ENCODE measurements around the gene CDC42EP5. TPM values are rescaled to one million over a fixed set of nuclear protein-coding genes. Genes with fewer than 3 reads are reported as not detected.
A peak's percentile ranks its signal among the peaks of the same experiment; 100 is the strongest.

CDC42EP5 gene
- polyA plus RNA-seq, 3 donors: not detected

DNA sequence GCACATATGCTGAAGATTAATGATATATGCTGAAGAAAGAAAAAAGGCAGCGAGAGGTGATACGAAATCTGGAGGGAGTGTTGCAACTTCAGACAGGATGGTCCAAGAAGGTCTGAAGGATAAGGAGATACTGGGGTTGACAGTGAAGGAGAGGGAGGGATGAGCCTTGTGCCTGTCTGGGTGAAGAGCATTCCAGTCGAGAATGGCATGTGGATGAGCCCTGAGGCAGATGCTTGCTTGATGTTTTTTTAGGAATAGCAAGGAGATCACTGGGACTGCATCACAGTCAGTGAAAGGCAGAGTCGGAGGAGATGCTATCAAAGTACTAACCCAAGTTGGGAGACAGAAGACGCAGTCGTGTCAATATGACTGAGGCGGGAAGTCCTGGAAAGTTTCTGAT lies 16.2 kb upstream of the CDC42EP5 start:
- Histone ChIP-seq H3K4me2 (replicated peaks; ENCODE audit: extremely low read depth, low read length, poor library complexity, severe bottlenecking) (no peak overlapping the region), H3K9ac (ENCODE audit: insufficient read depth, low read length, poor library complexity, severe bottlenecking) (no peak overlapping the region), H3K79me2 (ENCODE audit: insufficient read depth, low read length) (no peaks in the 10 kb centered on the region), H3K27me3 (ENCODE audit: control insufficient read depth in 2 of 2, insufficient read depth in 2 of 2, low read length in 2 of 2) (peaks cover 49 to 94% of the 10 kb centered on the region in 2 donors), H2AFZ (ENCODE audit: insufficient read depth, low read depth, low read length, poor library complexity, severe bottlenecking) (no peak overlapping the region), H3K9me3 (replicated peaks in 1 of 2; ENCODE audit: control insufficient read depth in 1 of 2, insufficient read depth in 1 of 2, low read length in 2 of 2) (peaks cover 0 to 2% of the 10 kb centered on the region in 2 donors), H3K4me1 (ENCODE audit: control insufficient read depth in 1 of 2, insufficient read depth in 2 of 2, low read length in 2 of 2) (no peaks in the 10 kb centered on the region), H4K20me1 (ENCODE audit: insufficient read depth, low read length) (no peaks in the 10 kb centered on the region), H3K27ac (ENCODE audit: low read depth in 1 of 2, low read length in 2 of 2) (no peak overlapping the region), H3K36me3 (replicated peaks in 1 of 2; ENCODE audit: control insufficient read depth in 1 of 2, insufficient read depth in 2 of 2, low read length in 2 of 2) (no peaks in the 10 kb centered on the region), H3K4me3 (replicated peaks in 1 of 3; ENCODE audit: low read depth in 2 of 3, low read length in 3 of 3) (no peak overlapping the region)
- Mint-ChIP-seq H3K4me3 (peak overlapping the region in 1 of 2 donors; percentile 68), H3K9me3 (peaks cover 0 to 18% (median 4%) of the 10 kb centered on the region in 7 donors), H3K27ac (no peak overlapping the region), H3K4me1 (no peaks in the 10 kb centered on the region), H3K27me3 (ENCODE audit: low read depth in 3 of 3) (peaks cover 88 to 94% (median 94%) of the 10 kb centered on the region in 3 donors), H3K36me3 (peaks cover 0 to 2% of the 10 kb centered on the region in 2 donors)
- no peak for DNase-seq
- TF ChIP-seq, protein P1, sequence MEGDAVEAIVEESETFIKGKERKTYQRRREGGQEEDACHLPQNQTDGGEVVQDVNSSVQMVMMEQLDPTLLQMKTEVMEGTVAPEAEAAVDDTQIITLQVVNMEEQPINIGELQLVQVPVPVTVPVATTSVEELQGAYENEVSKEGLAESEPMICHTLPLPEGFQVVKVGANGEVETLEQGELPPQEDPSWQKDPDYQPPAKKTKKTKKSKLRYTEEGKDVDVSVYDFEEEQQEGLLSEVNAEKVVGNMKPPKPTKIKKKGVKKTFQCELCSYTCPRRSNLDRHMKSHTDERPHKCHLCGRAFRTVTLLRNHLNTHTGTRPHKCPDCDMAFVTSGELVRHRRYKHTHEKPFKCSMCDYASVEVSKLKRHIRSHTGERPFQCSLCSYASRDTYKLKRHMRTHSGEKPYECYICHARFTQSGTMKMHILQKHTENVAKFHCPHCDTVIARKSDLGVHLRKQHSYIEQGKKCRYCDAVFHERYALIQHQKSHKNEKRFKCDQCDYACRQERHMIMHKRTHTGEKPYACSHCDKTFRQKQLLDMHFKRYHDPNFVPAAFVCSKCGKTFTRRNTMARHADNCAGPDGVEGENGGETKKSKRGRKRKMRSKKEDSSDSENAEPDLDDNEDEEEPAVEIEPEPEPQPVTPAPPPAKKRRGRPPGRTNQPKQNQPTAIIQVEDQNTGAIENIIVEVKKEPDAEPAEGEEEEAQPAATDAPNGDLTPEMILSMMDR (IDR thresholded peaks at IDR 0.05): no peak
- intact Hi-C loops (cut with micrococcal nuclease): loop anchor here in 1 of 2 donors (10.0 kb wide), 1 partner anchor 185 kb away; no protein-coding TSS in a partner anchor
- 79% methylated on average over 4 of the region's 7 CpGs for WGBS (ENCODE audit: insufficient coverage)

GRCh38 chr19:54485851-54486250 lies 12.8 kb upstream of the CDC42EP5 start:
- no peak overlapping the region for H3K27ac ChIP-seq (ENCODE audit: low read depth in 1 of 2, low read length in 2 of 2)
- Mint-ChIP-seq H3K36me3 (peaks cover 0 to 2% of the 10 kb centered on the region in 2 donors), H3K9me3 (peaks cover 0 to 16% (median 3%) of the 10 kb centered on the region in 7 donors), H3K4me3 (peak overlapping the region in 1 of 2 donors; percentile 85), H3K27me3 (ENCODE audit: low read depth in 3 of 3) (peaks cover 74 to 83% (median 78%) of the 10 kb centered on the region in 3 donors), H3K4me1 (peaks cover 17% of the 10 kb centered on the region), H3K27ac (no peak overlapping the region)
- peaks cover 5% of the 10 kb centered on the region for H4K20me1 ChIP-seq (ENCODE audit: insufficient read depth, low read length)
- no peak for DNase-seq
- peaks cover 11 to 15% of the 10 kb centered on the region in 2 donors for H3K4me1 ChIP-seq (ENCODE audit: control insufficient read depth in 1 of 2, insufficient read depth in 2 of 2, low read length in 2 of 2)
- no CpG with 5 or more reads among the region's 5 CpGs for WGBS (ENCODE audit: insufficient coverage)
- no peak overlapping the region for H2AFZ ChIP-seq (ENCODE audit: insufficient read depth, low read depth, low read length, poor library complexity, severe bottlenecking)
- intact Hi-C loops (cut with micrococcal nuclease): loop anchor here in 1 of 2 donors (10.0 kb wide), 1 partner anchor 189 kb away; no protein-coding TSS in a partner anchor
- no peaks in the 10 kb centered on the region for H3K79me2 ChIP-seq (ENCODE audit: insufficient read depth, low read length)
- TF ChIP-seq, protein P1 (IDR thresholded peaks at IDR 0.05): no peak
- H3K9me3 ChIP-seq (replicated peaks in 1 of 2; ENCODE audit: control insufficient read depth in 1 of 2, insufficient read depth in 1 of 2, low read length in 2 of 2): peaks cover 0 to 6% of the 10 kb centered on the region in 2 donors
- H3K36me3 ChIP-seq (replicated peaks in 1 of 2; ENCODE audit: control insufficient read depth in 1 of 2, insufficient read depth in 2 of 2, low read length in 2 of 2): no peaks in the 10 kb centered on the region
- H3K4me2 ChIP-seq (replicated peaks; ENCODE audit: extremely low read depth, low read length, poor library complexity, severe bottlenecking): no peak overlapping the region
- peaks cover 49 to 86% of the 10 kb centered on the region in 2 donors for H3K27me3 ChIP-seq (ENCODE audit: control insufficient read depth in 2 of 2, insufficient read depth in 2 of 2, low read length in 2 of 2)
- no peak overlapping the region for H3K9ac ChIP-seq (ENCODE audit: insufficient read depth, low read length, poor library complexity, severe bottlenecking)
- no peak overlapping the region for H3K4me3 ChIP-seq (replicated peaks in 1 of 3; ENCODE audit: low read depth in 2 of 3, low read length in 3 of 3)

All from CD14-positive monocyte (primary cell).